Measurements from ENCODE around the gene MAPK11. TPM values are rescaled to one million over a fixed set of nuclear protein-coding genes. Genes with fewer than 3 reads are reported as not detected.

The MAPK11 gene
- total RNA-seq, 6 experiments from 2014 or later = 1.7 to 6.4 (median 2.5) TPM

GRCh38 chr22:50264104-50264745, 6.0 kb downstream of the MAPK11 start:
- H3K27me3 ChIP-seq = no peaks in the 10 kb centered on the region
- 68% methylated on average over 6 of the region's 15 CpGs for WGBS (ENCODE audit: insufficient coverage, low coverage, low lambda C conversion rate, missing lambda C conversion rate)
- H3K36me3 ChIP-seq = no peaks in the 10 kb centered on the region
- intact Hi-C loops (cut with DNase I) = no loop called here
- no peak overlapping the region for H3K4me3 ChIP-seq
- ATAC-seq (no peak), DNase-seq (no peak)
- H3K9me3 ChIP-seq = no peaks in the 10 kb centered on the region
- H3K4me1 ChIP-seq = peaks cover 0 to 27% (median 11%) of the 10 kb centered on the region in 4 donors
- TF ChIP-seq CTCF (IDR thresholded peaks at IDR 0.05) (no peak), POLR2A (IDR thresholded peaks at IDR 0.05) (no peak)
- H3K27ac ChIP-seq = no peak overlapping the region

DNA sequence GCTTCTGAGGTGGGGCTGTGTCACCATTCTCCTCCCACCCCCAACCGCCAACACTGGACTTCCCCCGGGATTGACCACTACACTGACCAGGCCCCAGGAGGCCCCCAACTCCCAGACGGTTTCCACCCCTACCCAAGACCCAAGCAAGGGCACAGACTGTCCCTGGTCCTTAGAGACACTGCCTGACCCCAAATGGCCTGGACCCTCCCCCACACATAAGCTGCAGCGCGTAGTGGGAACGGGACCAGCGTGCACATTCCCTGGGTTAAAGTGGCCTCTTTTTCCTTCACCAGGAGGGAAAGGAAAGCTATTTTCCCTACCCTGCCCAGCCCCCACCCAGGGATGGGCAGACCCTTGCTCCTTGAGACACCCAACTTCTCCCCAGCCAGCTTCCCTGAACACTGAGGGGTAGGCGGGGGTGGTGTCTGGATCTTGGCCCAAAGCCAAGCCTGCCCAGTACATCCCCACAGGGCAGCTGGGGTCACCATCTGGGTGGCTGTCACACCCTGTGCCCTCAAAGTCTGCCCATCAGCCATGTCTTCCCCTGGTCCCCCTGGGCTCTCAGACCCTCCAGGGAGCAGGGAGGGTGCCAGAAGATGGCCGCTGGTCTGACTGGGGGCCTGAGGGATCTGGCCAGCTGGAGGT, 7.1 kb downstream of the MAPK11 start:
- Histone ChIP-seq H3K36me3 (no peaks in the 10 kb centered on the region), H3K27me3 (no peaks in the 10 kb centered on the region), H3K4me1 (peaks cover 0 to 24% (median 8%) of the 10 kb centered on the region in 4 donors), H3K9me3 (no peaks in the 10 kb centered on the region), H3K4me3 (no peak overlapping the region), H3K27ac (no peak overlapping the region)
- DNase-seq (no peak), ATAC-seq (no peak)
- TF ChIP-seq CTCF (IDR thresholded peaks at IDR 0.05) (no peak), POLR2A (IDR thresholded peaks at IDR 0.05) (no peak)
- WGBS (ENCODE audit: insufficient coverage, low coverage, low lambda C conversion rate, missing lambda C conversion rate) = 20% methylated on average over 1 of the region's 9 CpGs
- intact Hi-C loops (cut with DNase I) = no loop called here

- intact Hi-C loops (cut with DNase I) = no loop called here
- H3K27me3 ChIP-seq = no peaks in the 10 kb centered on the region
- ATAC-seq = no peak
- DNase-seq = no peak
- peaks cover 0 to 24% (median 8%) of the 10 kb centered on the region in 4 donors for H3K4me1 ChIP-seq
- H3K36me3 ChIP-seq = no peaks in the 10 kb centered on the region
- no CpG with 5 or more reads among the region's 7 CpGs for WGBS (ENCODE audit: insufficient coverage, low coverage, low lambda C conversion rate, missing lambda C conversion rate)
- TF ChIP-seq POLR2A (IDR thresholded peaks at IDR 0.05) (no peak), CTCF (IDR thresholded peaks at IDR 0.05) (no peak)
- no peak overlapping the region for H3K4me3 ChIP-seq
- H3K9me3 ChIP-seq = no peaks in the 10 kb centered on the region
- H3K27ac ChIP-seq = no peak overlapping the region
Observed at GRCh38 chr22:50262460-50262911, 7.7 kb downstream of the MAPK11 start.

DNA sequence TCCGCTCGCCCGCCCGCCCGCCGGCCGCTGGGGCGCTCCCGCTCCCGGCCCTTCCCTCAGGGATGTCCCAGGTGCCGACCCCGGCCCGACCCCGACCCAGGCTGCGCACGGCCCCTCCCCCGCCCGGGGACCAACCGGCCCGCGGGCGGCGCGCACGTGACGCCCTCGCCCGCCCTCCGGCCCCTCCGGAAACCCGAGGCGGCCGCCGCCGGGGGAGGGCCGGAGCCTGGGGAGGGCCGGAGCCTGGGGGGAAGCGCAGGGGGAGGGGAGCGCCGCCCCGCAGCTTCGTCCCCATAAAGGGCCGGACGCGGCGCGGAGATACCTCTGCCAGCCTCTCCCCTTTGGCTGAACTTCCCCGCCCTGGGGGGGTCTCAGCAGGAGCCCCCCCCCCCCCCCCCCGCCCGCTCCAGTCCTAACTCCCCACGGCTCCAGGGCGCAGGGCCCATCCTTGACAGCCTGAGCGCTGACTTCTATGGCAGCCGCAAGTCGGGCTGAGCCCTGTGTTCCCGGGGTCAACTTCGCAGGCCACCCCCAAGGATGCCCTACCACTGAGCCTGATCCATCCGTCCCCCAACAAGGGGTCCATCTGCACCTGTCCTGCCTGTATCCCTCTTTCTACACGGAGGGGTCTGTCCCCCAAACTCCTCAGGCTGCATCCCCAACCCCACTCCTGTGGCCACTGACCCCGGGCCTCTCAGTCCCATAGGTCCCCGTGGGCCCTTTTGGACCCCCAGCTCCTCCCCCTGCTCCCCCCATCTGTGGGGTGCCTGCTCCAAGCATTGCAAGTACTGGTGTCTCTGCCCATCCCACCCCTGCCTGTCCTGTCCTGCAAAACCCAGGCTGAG, 8.3 kb downstream of the MAPK11 start, which contains the start of gene MAPK12:
TSS of gene MAPK12 (minus strand) at position 69 of the 845 bp plus-strand sequence. CDS start 174 bp downstream, outside the sequence.
- H3K4me3 ChIP-seq = peak within 1 kb of the TSS; percentile 37 to 48 (median 42)
- no peaks in the 10 kb centered on the region for H3K36me3 ChIP-seq
- H3K27me3 ChIP-seq = no peaks in the 10 kb centered on the region
- 18% methylated on average over 5 of the region's 61 CpGs for WGBS (ENCODE audit: insufficient coverage, low coverage, low lambda C conversion rate, missing lambda C conversion rate)
- intact Hi-C loops (cut with DNase I) = no loop called here
- no peak for DNase-seq
- peaks cover 0 to 24% (median 8%) of the 10 kb centered on the region in 4 donors for H3K4me1 ChIP-seq
- TF ChIP-seq CTCF (IDR thresholded peaks at IDR 0.05) = no peak
- no peak for TF ChIP-seq POLR2A (IDR thresholded peaks at IDR 0.05)
- H3K27ac ChIP-seq = no peak within 1 kb of the TSS
- ATAC-seq = peak in 3 of 4 donors; percentile 9 to 27 (median 17)
- no peaks in the 10 kb centered on the region for H3K9me3 ChIP-seq

All from right lobe of liver (tissue), 6 donors.